COLO668 (cell line): ENCODE measurements around the gene PCBP4.
"Not testable (repeated sequence)": the region's sequence is repeated elsewhere in the genome, so short reads cannot be mapped to it uniquely, and the experiment has no call there.

Source experiments
- DNase-seq: peaks from one replicate; lab custom pipeline; 2025; ENCODE audit not compliant: unreplicated experiment; lab: John Stamatoyannopoulos, UW

Gene PCBP4

GRCh38 chr3:51928981-51929380 lies 38.3 kb downstream of the PCBP4 start:
- DNase-seq: not testable (repeated sequence)

- no peak for DNase-seq
Measured at GRCh38 chr3:51928438-51928837, 38.8 kb downstream of the PCBP4 start.

GRCh38 chr3:51927061-51927977 lies 39.9 kb downstream of the PCBP4 start:
- no peak for DNase-seq

GRCh38 chr3:51921081-51921578 lies 46.1 kb downstream of the PCBP4 start:
- no peak for DNase-seq

GRCh38 chr3:51916418-51916817 lies 50.8 kb downstream of the PCBP4 start:
- DNase-seq: no peak

GRCh38 chr3:51908026-51908425 lies 59.2 kb downstream of the PCBP4 start:
- DNase-seq: no peak
